HG03108 (cell line): ENCODE measurements around the gene CROCC.
"Not testable (repeated sequence)": the region's sequence is repeated elsewhere in the genome, so short reads cannot be mapped to it uniquely, and the experiment has no call there.

ENCODE experiments used
- ATAC-seq: cut with Tn5 transposase; IDR thresholded peaks from one replicate; pipeline ENCODE4 v1.9.1; 2021; ENCODE audit warnings: moderate library complexity; ENCODE audit not compliant: unreplicated experiment

Gene CROCC

GRCh38 chr1:16936580-16936979, 14.8 kb downstream of the CROCC start:
- ATAC-seq: not testable (repeated sequence)

- no peak for ATAC-seq
Measured at GRCh38 chr1:16938351-16939321, 16.9 kb downstream of the CROCC start.

GRCh38 chr1:16939386-16940180, 17.9 kb downstream of the CROCC start:
- ATAC-seq: not testable (repeated sequence)

- ATAC-seq: no peak
Measured at GRCh38 chr1:16944038-16944437, 22.3 kb downstream of the CROCC start.

GRCh38 chr1:16945512-16945911, 23.8 kb downstream of the CROCC start:
- ATAC-seq: not testable (repeated sequence)

GRCh38 chr1:16946185-16946584, 24.5 kb downstream of the CROCC start:
- ATAC-seq: not testable (repeated sequence)

- ATAC-seq: no peak
Measured at GRCh38 chr1:16946646-16947045, 24.9 kb downstream of the CROCC start.

GRCh38 chr1:16948282-16948891, 26.7 kb downstream of the CROCC start:
- ATAC-seq: not testable (repeated sequence)

GRCh38 chr1:16949026-16949425, 27.3 kb downstream of the CROCC start:
- ATAC-seq: not testable (repeated sequence)

GRCh38 chr1:16952376-16952775, 30.6 kb downstream of the CROCC start:
- not testable (repeated sequence) for ATAC-seq

GRCh38 chr1:16954579-16954978, 32.8 kb downstream of the CROCC start:
- ATAC-seq: no peak

- no peak for ATAC-seq
Measured at GRCh38 chr1:16955186-16955585, 33.5 kb downstream of the CROCC start.

GRCh38 chr1:16956775-16957174, 35.0 kb downstream of the CROCC start:
- no peak for ATAC-seq

- ATAC-seq: no peak
Measured at GRCh38 chr1:16957731-16958130, 36.0 kb downstream of the CROCC start.

- ATAC-seq: no peak
Measured at GRCh38 chr1:16958475-16958874, 36.7 kb downstream of the CROCC start.

- no peak for ATAC-seq
Measured at GRCh38 chr1:16960560-16961296, 39.0 kb downstream of the CROCC start.

- no peak for ATAC-seq
Measured at GRCh38 chr1:16961297-16962133, 39.8 kb downstream of the CROCC start.

- ATAC-seq: not testable (repeated sequence)
Measured at GRCh38 chr1:16964169-16964568, 42.4 kb downstream of the CROCC start.

- ATAC-seq: no peak
Measured at GRCh38 chr1:16965486-16966067, 43.8 kb downstream of the CROCC start.
